HCT116 (cell line): ENCODE results near the gene MICALL1. TPM values are rescaled to one million over a fixed set of nuclear protein-coding genes. Genes with fewer than 3 reads are reported as not detected.

Source experiments
- ATAC-seq: fragments of 200-7000 bp; cut with Tn5 transposase; 2 replicates; pipeline ENCODE4 v1.9.1; 2020; ENCODE audit warnings: mild to moderate bottlenecking, moderate library complexity
- BruUV-seq: library from RNA; stranded (reverse); fragments of 400-500 nt; replicated peaks from 2 replicates; lab custom pipeline; 2021; lab: Mats Ljungman, UMichigan
- CTCF ChIA-PET: fragments of 300-600 bp; sonication (Branson Sonifier 250); formaldehyde crosslinking; loops from one replicate; lab custom pipeline; 2021; ENCODE audit warnings: antibody characterized with exemption; lab: Charles Lee
- POLR2A ChIA-PET: fragments of 300-600, 350-600 bp; sonication (Branson Sonifier 250); formaldehyde crosslinking; loops from one replicate; lab custom pipeline; 2021; ENCODE audit warnings: antibody characterized with exemption; lab: Charles Lee
- RAD21 ChIA-PET, 2 experiments: fragments of 300-600 bp; sonication (Branson Sonifier 250); formaldehyde crosslinking; loops; one replicate each; lab custom pipeline; 2023; ENCODE audit warnings: low total read pairs in 2 of 2; ENCODE audit not compliant: uncharacterized antibody in 2 of 2, unreplicated experiment in 2 of 2, low non-redundant PET in 1 of 2; lab: Charles Lee
- DNase-seq: peaks from one replicate; pipeline ENCODE4 v3.0.0-alpha.2; 2010; ENCODE audit warnings: low read depth, low spot score
- H2AFZ ChIP-seq: fragments of 200-600 bp; shearing (Covaris generic), sonication (generic); 2 replicates; pipeline ENCODE4 v1.6.1; 2017; ENCODE audit warnings: low read depth, mixed run types, mixed read lengths, antibody characterized with exemption, low read length; ENCODE audit not compliant: poor library complexity, severe bottlenecking
- H3K27ac ChIP-seq: 2 replicates; pipeline ENCODE4 v1.5.1; 2012; ENCODE audit warnings: low read depth, low read length
- H3K27me3 ChIP-seq: fragments of 200-600 bp; sonication (generic); 2 replicates; pipeline ENCODE4 v1.6.1; 2016; ENCODE audit warnings: mixed run types, low read length, mixed read lengths; ENCODE audit not compliant: insufficient read depth
- H3K36me3 ChIP-seq, 2 experiments: fragments of 200-500 bp in 1 of 2; fragments of 200-600 bp in 1 of 2; sonication (Bioruptor generic) in 1 of 2; sonication (generic) in 1 of 2; 2 replicates each; pipeline versions ENCODE4 v1.5.1 to v1.6.1; 2014 to 2016; ENCODE audit warnings: low read length in 2 of 2, inconsistent platforms in 1 of 2, mixed read lengths in 1 of 2, mixed run types in 1 of 2; ENCODE audit not compliant: insufficient read depth in 2 of 2, control insufficient read depth in 1 of 2
- H3K4me1 ChIP-seq, 2 experiments: fragments of 200-600 bp in 1 of 2; sonication (generic) in 1 of 2; 2 replicates each; pipeline versions ENCODE4 v1.5.1 to v1.6.1; 2012 to 2017; ENCODE audit warnings: low read length in 2 of 2, inconsistent platforms in 1 of 2, mild to moderate bottlenecking in 1 of 2, mixed read lengths in 1 of 2, mixed run types in 1 of 2, moderate library complexity in 1 of 2; ENCODE audit not compliant: insufficient read depth in 2 of 2, control insufficient read depth in 1 of 2
- H3K4me2 ChIP-seq: fragments of 200-600 bp; sonication (generic); 2 replicates; pipeline ENCODE4 v1.6.1; 2017; ENCODE audit warnings: mixed run types, low read length, mixed read lengths
- H3K4me3 ChIP-seq, 2 experiments: fragments of 200-600 bp in 1 of 2; sonication (generic) in 1 of 2; replicated peaks in 1 of 2; 2 replicates each; pipeline ENCODE4 v1.5.1; 2011 to 2016; ENCODE audit warnings: low read length in 2 of 2, control low read depth in 1 of 2, low read depth in 1 of 2, mild to moderate bottlenecking in 1 of 2, mixed read lengths in 1 of 2, mixed run types in 1 of 2
- H3K79me2 ChIP-seq: fragments of 200-600 bp; sonication (generic); 2 replicates; pipeline ENCODE4 v1.6.1; 2017; ENCODE audit warnings: mild to moderate bottlenecking, mixed run types, low read length, moderate library complexity, mixed read lengths; ENCODE audit not compliant: insufficient read depth
- H3K9ac ChIP-seq: fragments of 200-600 bp; sonication (generic); 2 replicates; pipeline ENCODE4 v1.6.1; 2016; ENCODE audit warnings: low read length, mixed read lengths
- H3K9me2 ChIP-seq: fragments of 200-600 bp; sonication (generic), shearing (Covaris generic); 2 replicates; pipeline ENCODE4 v1.6.1; 2017; ENCODE audit warnings: mixed run types, mild to moderate bottlenecking, moderate library complexity; ENCODE audit not compliant: insufficient read depth
- H3K9me3 ChIP-seq, 2 experiments: fragments of 200-500 bp in 1 of 2; fragments of 200-600 bp in 1 of 2; sonication (Bioruptor generic) in 1 of 2; sonication (generic) in 1 of 2; 2 replicates each; pipeline ENCODE4 v1.6.1; 2014 to 2017; ENCODE audit warnings: low read length in 2 of 2, mixed read lengths in 2 of 2, inconsistent platforms in 1 of 2, low read depth in 1 of 2, mild to moderate bottlenecking in 1 of 2, mixed run types in 1 of 2, moderate library complexity in 1 of 2; ENCODE audit not compliant: control insufficient read depth in 1 of 2, insufficient read depth in 1 of 2
- H4K20me1 ChIP-seq: fragments of 200-600 bp; sonication (generic), shearing (Covaris generic); 2 replicates; pipeline ENCODE4 v1.6.1; 2017; ENCODE audit warnings: mixed run types, mild to moderate bottlenecking, moderate library complexity; ENCODE audit not compliant: insufficient read depth
- CBX3 ChIP-seq: IDR thresholded peaks from 2 replicates; pipeline ENCODE4 v1.6.1; 2012; ENCODE audit warnings: low read depth
- EGR1 ChIP-seq: IDR thresholded peaks from 2 replicates; pipeline ENCODE4 v1.6.1; 2012; ENCODE audit warnings: low read depth
- EZH2 ChIP-seq: fragments of 200-600 bp; sonication (generic); IDR thresholded peaks from 2 replicates; pipeline ENCODE4 v1.6.1; 2017; ENCODE audit warnings: antibody characterized with exemption, mixed run types
- EZH2phosphoT487 ChIP-seq: fragments of 200-600 bp; IDR thresholded peaks from 2 replicates; pipeline ENCODE4 v1.6.1; 2018; ENCODE audit warnings: antibody characterized with exemption, borderline replicate concordance
- JUND ChIP-seq: IDR thresholded peaks from 2 replicates; pipeline ENCODE4 v1.6.1; 2012
- MAX ChIP-seq: IDR thresholded peaks from 2 replicates; pipeline ENCODE4 v1.6.1; 2012
- POLR2AphosphoS5 ChIP-seq: IDR thresholded peaks from 2 replicates; pipeline ENCODE4 v1.6.1; 2011; ENCODE audit warnings: mild to moderate bottlenecking, low read depth, low read length, moderate library complexity
- REST ChIP-seq: IDR thresholded peaks from 2 replicates; pipeline ENCODE4 v1.6.1; 2012; ENCODE audit warnings: low read depth
- SIN3A ChIP-seq: IDR thresholded peaks from 2 replicates; pipeline ENCODE4 v1.6.1; 2012; ENCODE audit warnings: low read depth
- TCF7L2 ChIP-seq: IDR thresholded peaks from 2 replicates; pipeline ENCODE4 v1.7.0; 2011; ENCODE audit warnings: borderline replicate concordance, inconsistent platforms; ENCODE audit not compliant: insufficient read depth, insufficient read length; ENCODE audit errors: extremely low read depth
- ZFX ChIP-seq: fragments of 450-650 bp; IDR thresholded peaks from 2 replicates; pipeline ENCODE4 v1.6.1; 2017
- ZNF274 ChIP-seq: fragments of 200-500 bp; sonication (Bioruptor generic); IDR thresholded peaks from 2 replicates; pipeline ENCODE4 v1.6.1; 2014; ENCODE audit warnings: mild to moderate bottlenecking, low read depth, low read length, inconsistent platforms
- intact Hi-C: fragments of 100-400 bp; cut with micrococcal nuclease; formaldehyde crosslinking; loops from 2 replicates; pipeline ENCODE4 v1.10.0; 2022
- microRNA-seq: library from miRNA; unstranded; fragments of <30 nt; microRNA quantifications from one replicate; pipeline ENCODE4, GENCODE V29; 2016; ENCODE audit warnings: borderline number of aligned reads
- total RNA-seq: library from RNA; stranded (reverse); gene quantifications from one replicate; pipeline ENCODE4 v1.2.1, GENCODE V29; 2021; ENCODE audit not compliant: unreplicated experiment

The MICALL1 gene
- total RNA-seq, 1 experiment from 2014 or later = 35.2 TPM

- H3K4me2 ChIP-seq = no peak overlapping the region
- DNase-seq = no peak
- H3K4me3 ChIP-seq = no peak overlapping the region
- no peaks in the 10 kb centered on the region for H3K79me2 ChIP-seq
- no peaks in the 10 kb centered on the region for H3K36me3 ChIP-seq
- intact Hi-C loops = no loop called here
- no peak overlapping the region for H3K9ac ChIP-seq
- no peak overlapping the region for H3K27ac ChIP-seq
- no TSS peak for BruUV-seq
- no peaks in the 10 kb centered on the region for H4K20me1 ChIP-seq
- no peak for TF ChIP-seq TCF7L2
- no peak for TF ChIP-seq CBX3
- no peak for TF ChIP-seq EGR1
- TF ChIP-seq ZFX = no peak
- no peak for TF ChIP-seq EZH2
- TF ChIP-seq POLR2AphosphoS5 = no peak
- TF ChIP-seq SIN3A = no peak
- no peak for TF ChIP-seq JUND
- TF ChIP-seq ZNF274 = no peak
- no peak for TF ChIP-seq EZH2phosphoT487
- TF ChIP-seq MAX = no peak
- TF ChIP-seq REST = no peak
- ChIA-PET POLR2A (no interaction called here), RAD21 (no interaction called here), CTCF (no interaction called here)
- H3K9me2 ChIP-seq = no peaks in the 10 kb centered on the region
- ATAC-seq = no peak
- no peaks in the 10 kb centered on the region for H3K27me3 ChIP-seq
- H3K4me1 ChIP-seq = peaks cover 0 to 13% of the 10 kb centered on the region in 2 experiments; a peak in 2 of 4 replicates
- H3K9me3 ChIP-seq = no peaks in the 10 kb centered on the region
- no peak overlapping the region for H2AFZ ChIP-seq
These were observed 85.8 kb downstream of the MICALL1 start for GRCh38 chr22:37991731-37992442.

Small RNAs within 50 kb of the gene (microRNA-seq; reads per million reads assigned to microRNA genes)
- gene MIR4534 = not detected
- gene MIR6820 = 3.2 reads per million

Other genes with a start within 250 kb of the MICALL1 start
- 42.7 TPM for gene PDXP, start 247.6 kb upstream of the MICALL1 start, total RNA-seq
- gene LGALS1, start 230.7 kb upstream of the MICALL1 start, total RNA-seq = 1,080 TPM
- 31.4 TPM for gene NOL12, start 220.0 kb upstream of the MICALL1 start, total RNA-seq
- gene TRIOBP, start 209.2 kb upstream of the MICALL1 start, total RNA-seq = 244 TPM
- gene GCAT, start 98.4 kb upstream of the MICALL1 start, total RNA-seq = 88.7 TPM
- 0.32 TPM for gene GALR3, start 82.9 kb upstream of the MICALL1 start, total RNA-seq
- 29.8 TPM for gene ANKRD54, start 62.0 kb upstream of the MICALL1 start, total RNA-seq
- gene EIF3L, start 56.9 kb upstream of the MICALL1 start, total RNA-seq = 687 TPM
- gene C22orf23, start 47.3 kb downstream of the MICALL1 start, total RNA-seq = 0.47 TPM
- gene POLR2F, start 47.4 kb downstream of the MICALL1 start, total RNA-seq = 107 TPM
- not detected for gene SOX10, start 78.3 kb downstream of the MICALL1 start, total RNA-seq
- gene PICK1, start 151.1 kb downstream of the MICALL1 start, total RNA-seq = 40.0 TPM
- gene SLC16A8, start 177.9 kb downstream of the MICALL1 start, total RNA-seq = not detected
- 1.0 TPM for gene BAIAP2L2, start 204.4 kb downstream of the MICALL1 start, total RNA-seq